Heart left ventricle (tissue), 13 donors: ENCODE data around the gene RALGAPA1.

ENCODE experiments used
- CTCF ChIP-seq, 12 donors: fragments of 200-600 bp; sonication (generic) in 4 of 12; IDR thresholded peaks; one replicate each; pipeline versions ENCODE4 v1.5.0 to v1.8.0; 2018 to 2022; ENCODE audit warnings: antibody characterized with exemption in 12 of 12, mild to moderate bottlenecking in 5 of 12
- POLR2A ChIP-seq, 2 donors: fragments of 450-650 bp; IDR thresholded peaks; one replicate each; pipeline ENCODE4 v1.6.1; 2017; ENCODE audit warnings: antibody characterized with exemption in 2 of 2, mild to moderate bottlenecking in 2 of 2, moderate library complexity in 2 of 2
- donor health status: ischemic (EF 13 %, LVEDD 7.1; RV severe dilation, severe dysfunction).
- donor health status: DM: no; HTN: yes; CAD: no.
- donor health status: DM: no; HTN: no; CAD: no.
- donor health status: ischemic (EF 25% LVEDD 6.9; RV normal size, moderate dysfunction).
- donor health status: ischemic (EF 25% LVEDD 5.7; RV mildly dilated, moderate dysfunction).
- donor health status: ischemic (EF 35%, LVEDD 5.7; RV mildly dilated, moderate dysfunction).
- donor health status: nonischemic (EF 11% LVEDD 7.7; RV severe dilation, severe dysfunction).
- donor health status: DM: yes; HTN: yes; CAD: no.
- donor health status: PGD.
- donor health status: ischemic (EF 29% LVEDD 5.4; RV normal size, mild dysfunction).
- donor health status: nonischemic (EF 23%, LVEDD 6.1; RV moderate dilation, normal function).

- TF ChIP-seq CTCF (IDR thresholded peaks at IDR 0.05) (peak; percentile 52 to 82 (median 69)), POLR2A (IDR thresholded peaks at IDR 0.05) (no peak)
Measured at GRCh38 chr14:35687335-35687939, 121.7 kb downstream of the RALGAPA1 start.
